Measurements from ENCODE around the gene C9orf50. TPM values are rescaled to one million over a fixed set of nuclear protein-coding genes. Genes with fewer than 3 reads are reported as not detected.
A peak's percentile ranks its signal among the peaks of the same experiment; 100 is the strongest.

C9orf50 gene
- total and polyA plus RNA-seq, 2 donors (not counting 1 experiment from before 2014, with no cell fraction given), result not detected

- Mint-ChIP-seq H3K4me1 (peaks cover 39% of the 10 kb centered on the region), H3K9me3 (ENCODE audit: insufficient read depth) (no peaks in the 10 kb centered on the region), H3K27me3 (no peaks in the 10 kb centered on the region), H3K4me3 (no peak overlapping the region), H3K27ac (no peak overlapping the region)
- Histone ChIP-seq H3K9me3 (ENCODE audit: control extremely low read depth in 1 of 3, control insufficient read depth in 2 of 3, insufficient read depth in 1 of 3, low read length in 2 of 3) (no peaks in the 10 kb centered on the region), H3K27ac (ENCODE audit: low read length in 2 of 2) (peak overlapping the region in 1 of 2 donors; percentile 23), H3K4me3 (ENCODE audit: control extremely low read depth in 1 of 5, extremely low read depth in 1 of 5, insufficient read depth in 1 of 5, low read depth in 2 of 5, low read length in 4 of 5) (no peak overlapping the region), H2AFZ (ENCODE audit: insufficient read depth, low read depth, low read length, poor library complexity, severe bottlenecking) (no peak overlapping the region), H3K27me3 (replicated peaks in 1 of 4; ENCODE audit: control extremely low read depth in 1 of 4, control insufficient read depth in 3 of 4, insufficient read depth in 4 of 4, low read length in 3 of 4) (no peaks in the 10 kb centered on the region), H3K79me2 (ENCODE audit: control insufficient read depth, insufficient read depth, low read length) (peaks cover 71% of the 10 kb centered on the region), H3K9ac (ENCODE audit: low read length) (no peak overlapping the region), H3K36me3 (replicated peaks in 1 of 2; ENCODE audit: control extremely low read depth in 1 of 2, control insufficient read depth in 1 of 2, extremely low read depth in 1 of 2, insufficient read depth in 2 of 2, low read length in 1 of 2) (peaks cover 0 to 46% of the 10 kb centered on the region in 2 experiments), H3K4me1 (ENCODE audit: control insufficient read depth in 2 of 2, insufficient read depth in 2 of 2, low read length in 2 of 2) (peaks cover 11% of the 10 kb centered on the region in 2 donors), H4K20me1 (ENCODE audit: control insufficient read depth, insufficient read depth, low read length, poor library complexity, severe bottlenecking) (peaks cover 91% of the 10 kb centered on the region), H3K4me2 (replicated peaks; ENCODE audit: low read depth, low read length, poor library complexity, severe bottlenecking) (no peak overlapping the region)
- no peak for ATAC-seq (ENCODE audit: low read depth)
- intact Hi-C loops (cut with micrococcal nuclease), result no loop called here
- DNase-seq, result no peak
- ChIA-PET CTCF (interaction anchor here (12.5 kb wide), 1 partner anchor 497 kb away, joined by 269 read pairs; no protein-coding TSS in a partner anchor), POLR2A (no interaction called here)
- TF ChIP-seq EZH2 (IDR thresholded peaks at IDR 0.05; ENCODE audit: borderline replicate concordance, insufficient read depth, low read depth, low read length, poor library complexity, severe bottlenecking) (no peak), CTCF (IDR thresholded peaks at IDR 0.05) (no peak)
- 94% methylated on average over 15 of the region's 19 CpGs for WGBS (ENCODE audit: insufficient coverage)
Observed at GRCh38 chr9:129631674-129632129, 10.8 kb upstream of the C9orf50 start.

- Histone ChIP-seq H3K4me2 (replicated peaks; ENCODE audit: low read depth, low read length, poor library complexity, severe bottlenecking) (no peak overlapping the region), H3K4me1 (ENCODE audit: control insufficient read depth in 2 of 2, insufficient read depth in 2 of 2, low read length in 2 of 2) (peaks cover 13 to 14% of the 10 kb centered on the region in 2 donors), H3K9me3 (ENCODE audit: control extremely low read depth in 1 of 3, control insufficient read depth in 2 of 3, insufficient read depth in 1 of 3, low read length in 2 of 3) (no peaks in the 10 kb centered on the region), H4K20me1 (ENCODE audit: control insufficient read depth, insufficient read depth, low read length, poor library complexity, severe bottlenecking) (peaks cover 92% of the 10 kb centered on the region), H2AFZ (ENCODE audit: insufficient read depth, low read depth, low read length, poor library complexity, severe bottlenecking) (no peak overlapping the region), H3K36me3 (replicated peaks in 1 of 2; ENCODE audit: control extremely low read depth in 1 of 2, control insufficient read depth in 1 of 2, extremely low read depth in 1 of 2, insufficient read depth in 2 of 2, low read length in 1 of 2) (peaks cover 0 to 45% of the 10 kb centered on the region in 2 experiments), H3K79me2 (ENCODE audit: control insufficient read depth, insufficient read depth, low read length) (peaks cover 77% of the 10 kb centered on the region), H3K4me3 (ENCODE audit: control extremely low read depth in 1 of 5, extremely low read depth in 1 of 5, insufficient read depth in 1 of 5, low read depth in 2 of 5, low read length in 4 of 5) (no peak overlapping the region), H3K27me3 (replicated peaks in 1 of 4; ENCODE audit: control extremely low read depth in 1 of 4, control insufficient read depth in 3 of 4, insufficient read depth in 4 of 4, low read length in 3 of 4) (no peaks in the 10 kb centered on the region), H3K27ac (ENCODE audit: low read length in 2 of 2) (no peak overlapping the region), H3K9ac (ENCODE audit: low read length) (no peak overlapping the region)
- Mint-ChIP-seq H3K4me3 (no peak overlapping the region), H3K27ac (peak overlapping the region; percentile 34), H3K27me3 (no peaks in the 10 kb centered on the region), H3K4me1 (peaks cover 41% of the 10 kb centered on the region), H3K9me3 (ENCODE audit: insufficient read depth) (no peaks in the 10 kb centered on the region)
- peak; percentile 11 for DNase-seq
- ChIA-PET POLR2A (no interaction called here), CTCF (interaction anchor here (12.5 kb wide), 1 partner anchor 496 kb away, joined by 269 read pairs; no protein-coding TSS in a partner anchor)
- ATAC-seq (ENCODE audit: low read depth), result no peak
- no peak for TF ChIP-seq EZH2 (IDR thresholded peaks at IDR 0.05; ENCODE audit: borderline replicate concordance, insufficient read depth, low read depth, low read length, poor library complexity, severe bottlenecking)
- TF ChIP-seq CTCF (IDR thresholded peaks at IDR 0.05), result no peak
- intact Hi-C loops (cut with micrococcal nuclease), result no loop called here
- 93% methylated on average over 19 of the region's 21 CpGs for WGBS (ENCODE audit: insufficient coverage)
Observed at GRCh38 chr9:129630967-129631673, 10.2 kb upstream of the C9orf50 start.

Measured in B cell (primary cell).